Measurements from ENCODE around the gene VAMP2. TPM values are rescaled to one million over a fixed set of nuclear protein-coding genes. Genes with fewer than 3 reads are reported as not detected.

VAMP2 gene
- total and polyA plus RNA-seq, 7 experiments from 2014 or later: 75.0 to 256 (median 209) TPM

DNA sequence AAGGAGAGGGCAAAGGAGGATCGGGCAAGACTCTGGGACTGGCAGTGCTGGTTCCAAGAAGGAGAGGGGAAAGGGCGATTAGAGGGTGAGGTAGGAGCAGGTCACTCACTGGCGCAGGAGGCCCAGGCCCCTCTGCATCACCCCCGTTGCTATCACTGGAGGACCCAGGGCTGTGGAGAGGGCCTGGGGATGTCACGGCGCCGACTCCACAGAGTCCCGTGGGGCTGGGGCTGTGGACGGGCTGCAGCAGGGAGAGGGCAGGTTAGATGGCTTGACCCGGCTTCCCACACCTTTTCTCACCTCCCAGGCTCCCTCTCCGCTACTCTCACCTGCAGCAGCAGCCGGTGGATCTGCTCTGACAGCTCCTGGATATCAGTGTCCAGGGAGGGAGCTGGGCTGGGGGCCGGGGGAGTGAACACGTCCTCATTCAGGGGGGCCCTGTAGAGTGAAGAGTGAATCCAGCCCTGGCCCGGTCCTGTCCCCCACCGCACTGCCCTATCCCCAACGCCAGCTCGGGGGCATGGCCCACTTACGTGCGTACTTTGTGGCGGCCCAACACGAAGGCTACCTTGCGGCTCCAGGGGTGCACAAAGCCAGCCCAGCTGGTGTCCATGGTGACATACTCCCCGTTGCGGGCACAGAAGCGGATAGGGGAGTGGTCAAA is 15.5 kb downstream of the VAMP2 start:
- POLR2A ChIA-PET: interaction anchor here (0.9 to 3.3 kb wide), 8 partner anchors 9 to 74 kb away, joined by 3 to 16 read pairs (median 5); partner anchors contain the start of gene AURKB
- H3K27me3 Mint-ChIP-seq: no peaks in the 10 kb centered on the region
- peak overlapping the region in 2 of 10 donors; percentile 35 to 57 for H3K4me3 Mint-ChIP-seq
- peaks cover 30 to 83% (median 47%) of the 10 kb centered on the region in 3 experiments for H3K36me3 ChIP-seq (ENCODE audit: control insufficient read depth in 2 of 3, insufficient read depth in 3 of 3, low read length in 3 of 3)
- DNase-seq: peak in 1 of 9 donors; percentile 4
- peaks cover 6 to 45% (median 14%) of the 10 kb centered on the region in 5 donors for H3K36me3 Mint-ChIP-seq
- ATAC-seq: no peak
- H3K9me3 ChIP-seq (ENCODE audit: control insufficient read depth in 2 of 3, low read length in 3 of 3): no peaks in the 10 kb centered on the region
- peaks cover 14 to 21% of the 10 kb centered on the region in 2 donors for H3K4me1 ChIP-seq (ENCODE audit: control insufficient read depth in 2 of 2, insufficient read depth in 2 of 2, low read length in 2 of 2)
- H3K27me3 ChIP-seq (ENCODE audit: control insufficient read depth in 2 of 2, insufficient read depth in 2 of 2, low read length in 2 of 2): no peaks in the 10 kb centered on the region
- no peak overlapping the region for H3K27ac ChIP-seq (ENCODE audit: low read depth, low read length)
- peaks cover 0 to 35% (median 0%) of the 10 kb centered on the region in 11 donors for H3K9me3 Mint-ChIP-seq
- H3K4me1 Mint-ChIP-seq: peaks cover 0 to 34% (median 17%) of the 10 kb centered on the region in 7 donors
- H3K4me3 ChIP-seq (ENCODE audit: low read length): no peak overlapping the region
- H3K27ac Mint-ChIP-seq: peak overlapping the region in 6 of 9 donors; percentile 32 to 73 (median 60)
- intact Hi-C loops (cut with micrococcal nuclease): no loop called here
- CTCF ChIA-PET: interaction anchor here (0.5 kb wide), 1 partner anchor 63 kb away, joined by 5 read pairs; the partner anchor contains the start of gene AURKB

- peaks cover 13 to 14% of the 10 kb centered on the region in 2 donors for H3K4me1 ChIP-seq (ENCODE audit: control insufficient read depth in 2 of 2, insufficient read depth in 2 of 2, low read length in 2 of 2)
- H3K9me3 ChIP-seq (ENCODE audit: control insufficient read depth in 2 of 3, low read length in 3 of 3): no peaks in the 10 kb centered on the region
- H3K4me3 ChIP-seq (ENCODE audit: low read length): no peak overlapping the region
- intact Hi-C loops (cut with micrococcal nuclease): no loop called here
- CTCF ChIA-PET: no interaction called here
- DNase-seq (no peak), ATAC-seq (no peak)
- no peaks in the 10 kb centered on the region for H3K27me3 ChIP-seq (ENCODE audit: control insufficient read depth in 2 of 2, insufficient read depth in 2 of 2, low read length in 2 of 2)
- Mint-ChIP-seq H3K4me1 (peaks cover 0 to 28% (median 12%) of the 10 kb centered on the region in 7 donors), H3K9me3 (peaks cover 0 to 38% (median 0%) of the 10 kb centered on the region in 11 donors), H3K36me3 (peaks cover 9 to 51% (median 15%) of the 10 kb centered on the region in 5 donors), H3K27me3 (no peaks in the 10 kb centered on the region), H3K4me3 (no peak overlapping the region), H3K27ac (peak overlapping the region in 8 of 9 donors; percentile 32 to 81 (median 62))
- peaks cover 30 to 90% (median 48%) of the 10 kb centered on the region in 3 experiments for H3K36me3 ChIP-seq (ENCODE audit: control insufficient read depth in 2 of 3, insufficient read depth in 3 of 3, low read length in 3 of 3)
- H3K27ac ChIP-seq (ENCODE audit: low read depth, low read length): no peak overlapping the region
- POLR2A ChIA-PET: interaction anchor here (0.8 to 3.3 kb wide), 4 partner anchors 9 to 64 kb away, joined by 3 to 16 read pairs (median 4); partner anchors contain the start of gene AURKB
Measured at GRCh38 chr17:8146381-8147140, 16.2 kb downstream of the VAMP2 start.

DNA sequence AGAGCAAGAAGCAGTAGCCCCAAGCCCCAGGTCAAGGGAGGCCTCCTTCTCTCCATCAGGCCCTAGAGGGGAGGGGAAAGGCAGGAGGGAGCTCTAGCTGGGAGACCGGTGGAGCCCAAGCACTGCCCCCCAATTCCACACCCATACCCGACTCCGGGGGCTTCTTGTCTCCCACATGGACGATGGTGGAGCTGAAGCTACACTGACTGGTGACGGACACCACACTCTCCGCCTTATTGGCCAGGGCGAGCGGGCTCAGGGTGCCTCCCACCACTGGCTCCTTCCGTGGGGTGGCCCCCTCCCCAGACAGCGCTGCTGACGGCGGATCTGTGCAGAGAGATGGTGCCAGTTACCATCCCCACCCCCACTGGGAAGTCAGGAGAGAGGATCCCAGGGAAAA is 16.9 kb downstream of the VAMP2 start:
- peaks cover 14 to 58% (median 15%) of the 10 kb centered on the region in 5 donors for H3K36me3 Mint-ChIP-seq
- peak overlapping the region in 1 of 10 donors; percentile 48 for H3K4me3 Mint-ChIP-seq
- no peak for ATAC-seq
- no peaks in the 10 kb centered on the region for H3K27me3 Mint-ChIP-seq
- Histone ChIP-seq H3K27me3 (ENCODE audit: control insufficient read depth in 2 of 2, insufficient read depth in 2 of 2, low read length in 2 of 2) (no peaks in the 10 kb centered on the region), H3K4me1 (ENCODE audit: control insufficient read depth in 2 of 2, insufficient read depth in 2 of 2, low read length in 2 of 2) (peaks cover 10% of the 10 kb centered on the region in 2 donors), H3K36me3 (ENCODE audit: control insufficient read depth in 2 of 3, insufficient read depth in 3 of 3, low read length in 3 of 3) (peaks cover 30 to 98% (median 48%) of the 10 kb centered on the region in 3 experiments), H3K27ac (ENCODE audit: low read depth, low read length) (no peak overlapping the region), H3K4me3 (ENCODE audit: low read length) (no peak overlapping the region), H3K9me3 (ENCODE audit: control insufficient read depth in 2 of 3, low read length in 3 of 3) (no peaks in the 10 kb centered on the region)
- H3K27ac Mint-ChIP-seq: peak overlapping the region in 4 of 9 donors; percentile 19 to 68 (median 45)
- H3K4me1 Mint-ChIP-seq: peaks cover 0 to 24% (median 8%) of the 10 kb centered on the region in 7 donors
- ChIA-PET POLR2A (interaction anchor here (0.7 to 3.3 kb wide), 7 partner anchors 10 to 231 kb away, joined by 3 to 16 read pairs (median 3); no protein-coding TSS in a partner anchor), CTCF (no interaction called here)
- intact Hi-C loops (cut with micrococcal nuclease): no loop called here
- peaks cover 0 to 38% (median 0%) of the 10 kb centered on the region in 11 donors for H3K9me3 Mint-ChIP-seq
- DNase-seq: no peak

DNA sequence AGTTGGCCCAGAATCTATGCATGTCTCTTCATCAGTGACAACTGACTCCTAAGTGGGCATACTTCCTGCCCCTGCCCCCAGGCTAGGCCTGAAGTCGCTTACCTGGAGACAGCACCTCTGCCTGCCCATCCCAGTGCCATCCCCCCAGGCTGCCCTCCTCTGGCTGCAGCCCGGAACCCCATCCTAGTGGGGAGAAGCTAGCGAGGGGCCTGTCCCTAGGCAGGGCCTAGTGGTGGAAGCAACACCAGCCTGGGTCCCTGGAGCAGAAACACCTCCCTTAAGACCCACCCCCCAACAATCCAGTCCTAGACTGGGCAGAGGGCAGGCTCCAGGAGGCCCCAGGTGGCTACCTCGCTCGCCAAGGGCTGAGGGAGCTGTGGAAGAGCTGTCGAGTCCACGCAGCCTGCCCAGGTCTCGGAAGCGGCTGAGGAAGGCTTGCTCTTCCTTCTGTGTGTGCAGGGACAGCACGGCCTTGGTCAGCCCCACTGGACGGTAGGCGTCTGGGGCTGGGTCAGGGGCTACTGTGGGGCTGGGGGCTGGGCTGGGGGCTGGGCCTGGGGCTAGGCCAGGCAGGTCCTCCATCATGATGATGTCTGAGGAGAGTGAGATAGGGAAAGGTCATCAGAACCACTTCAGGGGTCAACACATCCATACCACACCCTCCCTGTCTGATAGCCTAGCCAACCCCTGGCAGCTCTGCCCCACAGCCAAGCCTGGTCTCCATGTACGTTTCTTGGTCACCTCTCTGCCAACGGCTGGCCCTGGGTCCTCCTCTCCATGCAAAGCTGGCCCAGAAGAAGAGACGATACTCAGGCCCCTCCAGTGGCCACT is 18.1 kb downstream of the VAMP2 start:
- no peaks in the 10 kb centered on the region for H3K27me3 ChIP-seq (ENCODE audit: control insufficient read depth in 2 of 2, insufficient read depth in 2 of 2, low read length in 2 of 2)
- POLR2A ChIA-PET: interaction anchor here (0.7 to 3.3 kb wide), 6 partner anchors 9 to 233 kb away, joined by 3 to 16 read pairs (median 4); no protein-coding TSS in a partner anchor
- peaks cover 25 to 95% (median 39%) of the 10 kb centered on the region in 3 experiments for H3K36me3 ChIP-seq (ENCODE audit: control insufficient read depth in 2 of 3, insufficient read depth in 3 of 3, low read length in 3 of 3)
- H3K27ac Mint-ChIP-seq: peak overlapping the region in 2 of 9 donors; percentile 56 to 76
- peaks cover 14 to 56% (median 15%) of the 10 kb centered on the region in 5 donors for H3K36me3 Mint-ChIP-seq
- DNase-seq: peak in 5 of 9 donors; percentile 3 to 20 (median 15)
- no peak overlapping the region for H3K4me3 ChIP-seq (ENCODE audit: low read length)
- H3K4me1 ChIP-seq (ENCODE audit: control insufficient read depth in 2 of 2, insufficient read depth in 2 of 2, low read length in 2 of 2): peaks cover 0 to 6% of the 10 kb centered on the region in 2 donors
- no peaks in the 10 kb centered on the region for H3K9me3 ChIP-seq (ENCODE audit: control insufficient read depth in 2 of 3, low read length in 3 of 3)
- peak overlapping the region in 1 of 10 donors; percentile 34 for H3K4me3 Mint-ChIP-seq
- CTCF ChIA-PET: interaction anchor here (0.6 kb wide), 1 partner anchor 184 kb away, joined by 3 read pairs; no protein-coding TSS in a partner anchor
- peaks cover 0 to 21% (median 4%) of the 10 kb centered on the region in 7 donors for H3K4me1 Mint-ChIP-seq
- intact Hi-C loops (cut with micrococcal nuclease): no loop called here
- H3K27me3 Mint-ChIP-seq: no peaks in the 10 kb centered on the region
- peaks cover 0 to 38% (median 0%) of the 10 kb centered on the region in 11 donors for H3K9me3 Mint-ChIP-seq
- ATAC-seq: no peak
- no peak overlapping the region for H3K27ac ChIP-seq (ENCODE audit: low read depth, low read length)

- Mint-ChIP-seq H3K4me1 (peaks cover 0 to 21% (median 4%) of the 10 kb centered on the region in 7 donors), H3K4me3 (peak overlapping the region in 1 of 10 donors; percentile 12), H3K36me3 (peaks cover 14 to 52% (median 14%) of the 10 kb centered on the region in 5 donors), H3K27me3 (peaks cover 0 to 2% (median 0%) of the 10 kb centered on the region in 5 donors), H3K9me3 (peaks cover 0 to 35% (median 0%) of the 10 kb centered on the region in 11 donors), H3K27ac (peak overlapping the region in 5 of 9 donors; percentile 51 to 76 (median 68))
- intact Hi-C loops (cut with micrococcal nuclease): no loop called here
- POLR2A ChIA-PET: interaction anchor here (0.5 to 2.4 kb wide), 4 partner anchors 10 to 92 kb away, joined by 3 to 8 read pairs (median 4); no protein-coding TSS in a partner anchor
- Histone ChIP-seq H3K4me3 (ENCODE audit: low read length) (no peak overlapping the region), H3K27me3 (ENCODE audit: control insufficient read depth in 2 of 2, insufficient read depth in 2 of 2, low read length in 2 of 2) (no peaks in the 10 kb centered on the region), H3K36me3 (ENCODE audit: control insufficient read depth in 2 of 3, insufficient read depth in 3 of 3, low read length in 3 of 3) (peaks cover 21 to 87% (median 34%) of the 10 kb centered on the region in 3 experiments), H3K27ac (ENCODE audit: low read depth, low read length) (no peak overlapping the region), H3K4me1 (ENCODE audit: control insufficient read depth in 2 of 2, insufficient read depth in 2 of 2, low read length in 2 of 2) (peaks cover 0 to 9% of the 10 kb centered on the region in 2 donors), H3K9me3 (ENCODE audit: control insufficient read depth in 2 of 3, low read length in 3 of 3) (no peaks in the 10 kb centered on the region)
- no peak for ATAC-seq
- CTCF ChIA-PET: interaction anchor here (0.6 to 2.3 kb wide), 3 partner anchors 14 to 184 kb away, joined by 3 to 4 read pairs (median 4); no protein-coding TSS in a partner anchor
- peak in 5 of 9 donors; percentile 5 to 33 (median 16) for DNase-seq
Measured at GRCh38 chr17:8143581-8144400, 19.0 kb downstream of the VAMP2 start.
